IPS-20b (cell line): ENCODE results near the gene ADORA3.

Source experiments
- H3K27ac ChIP-seq: one replicate; pipeline ENCODE4 v1.5.1; 2013; ENCODE audit warnings: low read length
- H3K27me3 ChIP-seq: 2 replicates; pipeline ENCODE4 v1.6.1; 2013; ENCODE audit warnings: mild to moderate bottlenecking, low read length, inconsistent platforms; ENCODE audit not compliant: insufficient read depth
- H3K36me3 ChIP-seq: 2 replicates; pipeline ENCODE4 v1.6.1; 2013; ENCODE audit warnings: low read depth, mild to moderate bottlenecking, inconsistent platforms, low read length, moderate library complexity; ENCODE audit not compliant: insufficient read depth
- H3K4me1 ChIP-seq: 2 replicates; pipeline ENCODE4 v1.6.1; 2013; ENCODE audit warnings: mild to moderate bottlenecking, control low read depth, inconsistent platforms, low read length, moderate library complexity; ENCODE audit not compliant: insufficient read depth
- H3K4me3 ChIP-seq: 2 replicates; pipeline ENCODE4 v1.5.1; 2013; ENCODE audit warnings: mild to moderate bottlenecking, low read length, inconsistent platforms
- H3K9ac ChIP-seq: 2 replicates; pipeline ENCODE4 v1.6.1; 2013; ENCODE audit warnings: low read depth, mild to moderate bottlenecking, inconsistent platforms, low read length, moderate library complexity
- H3K9me3 ChIP-seq: 2 replicates; pipeline ENCODE4 v1.6.1; 2013; ENCODE audit warnings: mild to moderate bottlenecking, low read depth, low read length, inconsistent platforms; ENCODE audit not compliant: insufficient read depth

The ADORA3 gene

GRCh38 chr1:111504097-111504496, 664 bp upstream of the ADORA3 start:
- Histone ChIP-seq H3K9ac (no peak overlapping the region), H3K36me3 (no peaks in the 10 kb centered on the region), H3K27me3 (no peaks in the 10 kb centered on the region), H3K4me3 (no peak overlapping the region), H3K4me1 (peaks cover 6% of the 10 kb centered on the region), H3K9me3 (no peaks in the 10 kb centered on the region), H3K27ac (no peak overlapping the region)

DNA sequence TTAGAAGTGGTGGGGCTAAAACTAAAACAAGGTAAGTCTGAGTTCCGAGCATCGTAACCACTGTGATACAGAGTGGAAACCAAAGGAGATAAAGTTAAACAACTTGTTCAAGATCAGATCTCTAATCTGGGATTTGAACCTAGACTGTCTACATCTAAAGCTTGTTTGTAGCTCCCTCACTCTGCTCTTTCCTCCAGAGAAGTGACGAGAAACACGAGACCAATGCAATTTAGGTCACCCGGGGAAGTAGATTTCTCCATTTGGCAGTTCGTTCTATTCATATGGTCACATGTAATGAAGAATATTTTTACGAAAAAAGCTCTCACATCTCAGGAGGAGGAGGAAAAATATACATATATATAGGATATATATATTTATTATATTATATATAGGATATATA, 1.8 kb downstream of the ADORA3 start:
- Histone ChIP-seq H3K9ac (no peak overlapping the region), H3K27ac (no peak overlapping the region), H3K4me1 (no peaks in the 10 kb centered on the region), H3K9me3 (no peaks in the 10 kb centered on the region), H3K27me3 (no peaks in the 10 kb centered on the region), H3K36me3 (no peaks in the 10 kb centered on the region), H3K4me3 (no peak overlapping the region)

DNA sequence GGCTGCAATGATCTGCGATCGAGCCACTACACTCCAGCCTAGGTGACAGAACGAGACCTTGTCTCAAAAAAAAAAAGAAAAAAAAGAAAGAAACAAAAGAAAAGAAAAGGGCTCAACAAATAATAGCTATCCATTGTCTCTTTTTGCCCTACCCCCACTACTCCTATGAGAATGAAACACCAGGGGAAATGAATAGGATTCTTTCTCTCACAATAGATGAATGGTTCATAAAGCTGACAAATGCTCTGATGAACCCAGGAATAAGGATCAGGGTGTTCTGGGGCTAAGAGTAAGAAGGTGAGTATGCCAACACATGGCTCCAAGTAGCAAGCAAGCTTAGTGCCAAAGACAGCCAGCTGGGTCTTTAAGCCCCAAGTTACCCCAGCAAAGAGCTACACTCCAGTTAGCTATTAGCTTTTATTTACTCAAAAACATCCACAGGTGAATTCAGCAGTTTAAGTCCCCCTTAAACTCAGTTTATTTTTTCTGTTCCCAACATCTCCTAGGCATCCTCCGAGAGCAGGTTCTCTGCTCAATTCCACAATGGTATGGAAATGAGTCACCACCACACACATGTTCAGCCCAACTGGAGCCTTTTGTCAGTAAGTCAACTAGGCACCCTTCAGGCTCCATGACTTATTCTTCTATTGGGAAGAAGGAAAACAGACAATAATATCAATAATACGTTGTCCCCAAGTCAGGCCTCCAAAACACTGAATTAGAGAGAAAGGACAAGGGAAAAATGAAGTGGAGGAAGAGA, 4.2 kb downstream of the ADORA3 start:
- H3K9me3 ChIP-seq = no peaks in the 10 kb centered on the region

DNA sequence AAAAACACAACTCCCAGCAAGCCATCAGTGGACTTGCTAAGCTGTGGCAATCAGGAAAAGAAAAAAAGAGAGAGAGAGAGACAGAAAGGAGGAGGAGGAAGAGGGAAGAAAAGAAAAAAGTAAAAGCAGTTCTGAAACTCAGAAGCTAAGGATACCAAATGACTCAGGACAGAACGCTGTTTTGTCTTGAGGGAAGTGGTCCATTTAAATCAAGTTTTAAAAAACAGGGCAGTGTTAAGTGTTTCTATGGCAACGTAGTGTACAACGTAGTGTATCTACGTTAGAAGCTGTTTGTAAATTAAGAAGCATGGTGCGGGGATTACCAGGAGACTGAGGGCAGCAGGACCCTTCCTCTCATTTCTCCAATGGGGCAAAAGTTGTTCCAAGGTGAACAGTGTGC, 5.8 kb downstream of the ADORA3 start:
- H3K9ac ChIP-seq = no peak overlapping the region
- H3K4me3 ChIP-seq = no peak overlapping the region
- no peaks in the 10 kb centered on the region for H3K27me3 ChIP-seq
- no peaks in the 10 kb centered on the region for H3K9me3 ChIP-seq
- no peak overlapping the region for H3K27ac ChIP-seq
- H3K4me1 ChIP-seq = no peaks in the 10 kb centered on the region
- H3K36me3 ChIP-seq = no peaks in the 10 kb centered on the region

More for the DNA sequence above, 4.2 kb downstream of the ADORA3 start:
- H3K27me3 ChIP-seq = no peaks in the 10 kb centered on the region
- H3K27ac ChIP-seq = no peak overlapping the region
- H3K9ac ChIP-seq = no peak overlapping the region
- no peaks in the 10 kb centered on the region for H3K4me1 ChIP-seq
- H3K36me3 ChIP-seq = no peaks in the 10 kb centered on the region
- H3K4me3 ChIP-seq = no peak overlapping the region

- Histone ChIP-seq H3K4me3 (no peak overlapping the region), H3K27me3 (no peaks in the 10 kb centered on the region), H3K9me3 (no peaks in the 10 kb centered on the region), H3K9ac (no peak overlapping the region), H3K36me3 (no peaks in the 10 kb centered on the region), H3K27ac (no peak overlapping the region), H3K4me1 (no peaks in the 10 kb centered on the region)
Measured at GRCh38 chr1:111496398-111496797, 7.0 kb downstream of the ADORA3 start.

DNA sequence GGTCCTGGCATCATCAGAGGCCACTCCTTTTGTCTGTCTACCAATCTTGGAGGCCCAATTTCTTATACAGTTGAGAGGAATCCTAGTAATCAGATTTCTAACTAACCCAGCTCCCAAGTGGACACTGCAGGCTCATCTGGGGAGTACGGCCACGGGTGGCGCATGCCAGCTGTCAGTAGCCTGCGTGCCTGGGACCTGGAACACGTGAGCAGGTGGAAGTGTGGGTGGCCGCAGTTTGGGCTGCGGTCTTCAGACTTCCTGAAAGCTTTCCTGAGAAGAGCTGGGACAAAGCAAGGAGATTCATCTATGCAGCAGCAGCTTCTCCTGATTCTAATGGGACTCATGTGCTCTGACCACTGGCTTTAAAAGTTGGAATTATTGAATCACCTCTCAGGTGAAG, 12.4 kb downstream of the ADORA3 start:
- H3K4me1 ChIP-seq = no peaks in the 10 kb centered on the region
- no peak overlapping the region for H3K9ac ChIP-seq
- no peaks in the 10 kb centered on the region for H3K27me3 ChIP-seq
- H3K9me3 ChIP-seq = no peaks in the 10 kb centered on the region
- H3K27ac ChIP-seq = no peak overlapping the region
- H3K36me3 ChIP-seq = no peaks in the 10 kb centered on the region
- H3K4me3 ChIP-seq = no peak overlapping the region

GRCh38 chr1:111490220-111490619, 13.2 kb downstream of the ADORA3 start:
- Histone ChIP-seq H3K4me3 (no peak overlapping the region), H3K36me3 (no peaks in the 10 kb centered on the region), H3K27me3 (no peaks in the 10 kb centered on the region), H3K9me3 (no peaks in the 10 kb centered on the region), H3K27ac (no peak overlapping the region), H3K4me1 (no peaks in the 10 kb centered on the region), H3K9ac (no peak overlapping the region)

DNA sequence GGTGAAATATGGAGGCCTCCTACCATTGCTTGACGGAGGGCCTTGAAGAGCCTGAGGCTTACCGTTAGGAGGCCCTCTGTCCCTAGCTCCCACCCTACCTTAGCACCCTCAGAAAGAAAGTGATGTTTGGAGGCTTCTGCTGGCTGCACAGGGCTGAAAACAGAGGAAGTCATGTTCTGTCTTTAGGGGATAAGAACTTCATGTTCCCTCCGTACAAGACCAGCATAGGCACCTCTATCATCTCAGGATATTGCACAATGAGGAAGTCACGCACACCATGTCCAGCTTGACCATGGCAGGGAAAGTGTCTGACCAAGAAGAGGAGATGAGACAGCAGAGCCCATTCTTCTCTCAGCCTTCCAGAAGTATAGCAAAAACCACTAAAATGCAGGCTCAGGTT, 13.8 kb downstream of the ADORA3 start:
- no peak overlapping the region for H3K9ac ChIP-seq
- no peaks in the 10 kb centered on the region for H3K9me3 ChIP-seq
- no peak overlapping the region for H3K27ac ChIP-seq
- H3K36me3 ChIP-seq = no peaks in the 10 kb centered on the region
- H3K4me1 ChIP-seq = no peaks in the 10 kb centered on the region
- H3K4me3 ChIP-seq = no peak overlapping the region
- no peaks in the 10 kb centered on the region for H3K27me3 ChIP-seq

GRCh38 chr1:111488669-111489068, 14.8 kb downstream of the ADORA3 start:
- no peaks in the 10 kb centered on the region for H3K9me3 ChIP-seq
- H3K27ac ChIP-seq = no peak overlapping the region
- H3K4me3 ChIP-seq = no peak overlapping the region
- H3K36me3 ChIP-seq = no peaks in the 10 kb centered on the region
- H3K27me3 ChIP-seq = no peaks in the 10 kb centered on the region
- no peaks in the 10 kb centered on the region for H3K4me1 ChIP-seq
- no peak overlapping the region for H3K9ac ChIP-seq

- no peak overlapping the region for H3K27ac ChIP-seq
- H3K36me3 ChIP-seq = no peaks in the 10 kb centered on the region
- no peaks in the 10 kb centered on the region for H3K27me3 ChIP-seq
- H3K9ac ChIP-seq = no peak overlapping the region
- no peak overlapping the region for H3K4me3 ChIP-seq
- no peaks in the 10 kb centered on the region for H3K9me3 ChIP-seq
- no peaks in the 10 kb centered on the region for H3K4me1 ChIP-seq
Measured at GRCh38 chr1:111487133-111487532, 16.3 kb downstream of the ADORA3 start.

GRCh38 chr1:111486431-111486830, 17.0 kb downstream of the ADORA3 start:
- Histone ChIP-seq H3K27ac (no peak overlapping the region), H3K9me3 (no peaks in the 10 kb centered on the region), H3K36me3 (no peaks in the 10 kb centered on the region), H3K4me1 (no peaks in the 10 kb centered on the region), H3K4me3 (no peak overlapping the region), H3K9ac (no peak overlapping the region), H3K27me3 (no peaks in the 10 kb centered on the region)

DNA sequence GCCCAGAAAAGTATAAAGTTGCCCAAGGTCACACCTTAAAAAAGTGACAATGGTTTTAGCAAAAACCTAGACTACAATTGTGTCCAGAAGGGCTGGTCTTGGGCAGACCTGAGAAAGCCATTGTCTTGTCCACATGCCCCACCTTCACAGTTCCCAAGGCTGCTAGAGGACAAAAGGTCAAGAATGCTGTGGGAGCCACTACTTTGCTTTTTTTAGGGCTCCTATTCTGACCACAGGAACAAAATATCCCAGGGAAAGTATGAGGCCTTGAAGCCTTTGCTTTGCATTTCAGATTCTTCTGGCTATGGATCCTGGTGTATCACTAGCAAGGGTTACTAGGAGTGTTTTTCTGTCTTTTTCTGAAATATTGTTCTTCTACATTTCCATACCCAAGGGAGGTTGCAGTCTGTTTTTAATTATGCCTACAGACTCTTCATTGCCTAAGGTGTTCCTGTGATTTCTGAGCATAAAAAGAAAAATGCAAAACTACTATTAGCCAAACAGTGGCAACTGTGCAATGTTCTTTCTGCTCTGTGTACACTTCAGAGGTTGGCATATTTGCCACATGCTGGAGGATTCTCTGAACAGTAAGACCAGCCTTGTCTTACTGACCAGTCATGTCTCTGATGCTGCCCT, 18.9 kb downstream of the ADORA3 start:
- Histone ChIP-seq H3K4me1 (no peaks in the 10 kb centered on the region), H3K4me3 (no peak overlapping the region), H3K9me3 (no peaks in the 10 kb centered on the region), H3K36me3 (no peaks in the 10 kb centered on the region), H3K9ac (no peak overlapping the region), H3K27ac (no peak overlapping the region), H3K27me3 (no peaks in the 10 kb centered on the region)
